ENCODE measurements around the gene SOX9. TPM values are rescaled to one million over a fixed set of nuclear protein-coding genes. Genes with fewer than 3 reads are reported as not detected.

SOX9 gene
- total and polyA plus RNA-seq, 3 donors from 2014 or later = 80.0 to 240 (median 166) TPM

DNA sequence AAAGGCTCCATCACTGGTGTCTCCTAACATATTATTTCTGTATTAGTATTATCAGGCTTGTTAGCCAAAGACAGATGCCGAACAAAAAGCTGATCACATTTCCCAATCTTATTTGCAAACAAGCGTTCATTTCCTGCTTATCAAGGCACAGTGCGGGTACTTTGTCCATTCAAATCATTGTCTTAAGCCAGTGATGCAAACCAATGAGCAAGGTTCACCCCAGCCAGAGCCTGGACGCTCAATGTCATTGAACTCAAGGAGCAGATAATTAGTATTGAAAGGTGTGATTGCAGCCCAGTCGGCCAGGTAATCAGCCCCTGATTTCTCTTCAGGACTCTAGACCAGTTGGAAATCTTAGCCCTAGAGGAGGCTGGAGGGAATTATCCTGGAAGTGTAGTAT, 20.4 kb upstream of the SOX9 start:
- Histone ChIP-seq H3K9me3 (no peaks in the 10 kb centered on the region), H3K27ac (peak overlapping the region in 1 of 2 donors; percentile 57), H3K4me3 (no peak overlapping the region), H3K36me3 (ENCODE audit: low read depth, missing control alignments) (no peaks in the 10 kb centered on the region), H3K4me1 (peaks cover 28% of the 10 kb centered on the region), H3K27me3 (no peaks in the 10 kb centered on the region)
- intact Hi-C loops (cut with DNase I; ENCODE audit: low total_unique reads) = no loop called here
- TF ChIP-seq, protein P1, sequence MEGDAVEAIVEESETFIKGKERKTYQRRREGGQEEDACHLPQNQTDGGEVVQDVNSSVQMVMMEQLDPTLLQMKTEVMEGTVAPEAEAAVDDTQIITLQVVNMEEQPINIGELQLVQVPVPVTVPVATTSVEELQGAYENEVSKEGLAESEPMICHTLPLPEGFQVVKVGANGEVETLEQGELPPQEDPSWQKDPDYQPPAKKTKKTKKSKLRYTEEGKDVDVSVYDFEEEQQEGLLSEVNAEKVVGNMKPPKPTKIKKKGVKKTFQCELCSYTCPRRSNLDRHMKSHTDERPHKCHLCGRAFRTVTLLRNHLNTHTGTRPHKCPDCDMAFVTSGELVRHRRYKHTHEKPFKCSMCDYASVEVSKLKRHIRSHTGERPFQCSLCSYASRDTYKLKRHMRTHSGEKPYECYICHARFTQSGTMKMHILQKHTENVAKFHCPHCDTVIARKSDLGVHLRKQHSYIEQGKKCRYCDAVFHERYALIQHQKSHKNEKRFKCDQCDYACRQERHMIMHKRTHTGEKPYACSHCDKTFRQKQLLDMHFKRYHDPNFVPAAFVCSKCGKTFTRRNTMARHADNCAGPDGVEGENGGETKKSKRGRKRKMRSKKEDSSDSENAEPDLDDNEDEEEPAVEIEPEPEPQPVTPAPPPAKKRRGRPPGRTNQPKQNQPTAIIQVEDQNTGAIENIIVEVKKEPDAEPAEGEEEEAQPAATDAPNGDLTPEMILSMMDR (IDR thresholded peaks at IDR 0.05) = peak in 1 of 3 experiments; percentile 2
- no peak for TF ChIP-seq POLR2A (IDR thresholded peaks at IDR 0.05)
- no peak for DNase-seq
- WGBS, 2 donors = 60 to 81% methylated on average over 5 of the region's 5 CpGs

DNA sequence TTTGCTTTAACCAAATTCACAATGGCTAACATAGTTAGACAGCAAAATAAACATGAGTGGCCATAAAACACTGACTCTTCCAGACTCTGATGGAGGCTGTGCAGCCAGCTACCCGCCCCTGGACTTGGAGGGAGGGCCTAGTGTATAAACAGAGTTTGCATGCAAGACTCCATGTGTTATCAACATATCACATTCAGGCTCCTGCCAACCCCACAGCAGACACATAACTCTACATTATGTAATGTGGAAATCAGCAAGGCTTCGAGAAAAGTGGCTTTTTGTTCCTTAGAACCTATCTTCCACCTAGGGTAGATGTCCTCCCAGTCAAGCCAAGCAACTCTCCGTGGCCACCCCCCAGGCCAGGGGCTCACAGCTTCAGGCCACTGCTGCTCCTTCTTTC, 19.3 kb upstream of the SOX9 start:
- TF ChIP-seq, protein P1 (IDR thresholded peaks at IDR 0.05) = no peak
- no peak for TF ChIP-seq POLR2A (IDR thresholded peaks at IDR 0.05)
- Histone ChIP-seq H3K4me3 (no peak overlapping the region), H3K27ac (peak overlapping the region; percentile 42 to 57), H3K4me1 (peaks cover 28% of the 10 kb centered on the region), H3K36me3 (ENCODE audit: low read depth, missing control alignments) (no peaks in the 10 kb centered on the region), H3K27me3 (no peaks in the 10 kb centered on the region), H3K9me3 (no peaks in the 10 kb centered on the region)
- no peak for DNase-seq
- intact Hi-C loops (cut with DNase I; ENCODE audit: low total_unique reads) = no loop called here
- 63 to 67% methylated on average over 3 of the region's 3 CpGs for WGBS, 2 donors

DNA sequence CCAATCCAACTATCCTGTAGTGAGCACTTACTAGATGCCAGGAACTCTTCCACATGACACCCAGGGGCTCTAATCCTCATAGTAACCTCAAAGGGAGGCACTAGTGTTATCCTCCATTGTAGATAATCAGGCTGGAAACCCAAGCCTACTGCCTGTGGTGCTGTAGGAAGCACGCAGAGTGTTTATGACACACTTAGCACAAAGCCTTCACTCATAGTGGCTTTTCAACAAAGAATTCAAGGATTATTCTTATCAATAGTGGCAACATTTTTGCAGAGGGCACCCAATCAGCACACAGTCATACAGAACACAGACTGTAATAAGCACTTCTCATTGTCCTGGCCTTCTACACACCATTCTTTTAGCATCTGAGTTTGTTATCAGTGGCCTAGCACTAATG, 18.5 kb upstream of the SOX9 start:
- Histone ChIP-seq H3K4me3 (no peak overlapping the region), H3K4me1 (peaks cover 28% of the 10 kb centered on the region), H3K36me3 (ENCODE audit: low read depth, missing control alignments) (no peaks in the 10 kb centered on the region), H3K9me3 (no peaks in the 10 kb centered on the region), H3K27me3 (no peaks in the 10 kb centered on the region), H3K27ac (peak overlapping the region; percentile 42 to 68)
- TF ChIP-seq, protein P1 (IDR thresholded peaks at IDR 0.05) = no peak
- TF ChIP-seq POLR2A (IDR thresholded peaks at IDR 0.05) = no peak
- WGBS, 2 donors = 67 to 75% methylated on average over 1 of the region's 1 CpG
- DNase-seq = peak; percentile 80
- intact Hi-C loops (cut with DNase I; ENCODE audit: low total_unique reads) = no loop called here

DNA sequence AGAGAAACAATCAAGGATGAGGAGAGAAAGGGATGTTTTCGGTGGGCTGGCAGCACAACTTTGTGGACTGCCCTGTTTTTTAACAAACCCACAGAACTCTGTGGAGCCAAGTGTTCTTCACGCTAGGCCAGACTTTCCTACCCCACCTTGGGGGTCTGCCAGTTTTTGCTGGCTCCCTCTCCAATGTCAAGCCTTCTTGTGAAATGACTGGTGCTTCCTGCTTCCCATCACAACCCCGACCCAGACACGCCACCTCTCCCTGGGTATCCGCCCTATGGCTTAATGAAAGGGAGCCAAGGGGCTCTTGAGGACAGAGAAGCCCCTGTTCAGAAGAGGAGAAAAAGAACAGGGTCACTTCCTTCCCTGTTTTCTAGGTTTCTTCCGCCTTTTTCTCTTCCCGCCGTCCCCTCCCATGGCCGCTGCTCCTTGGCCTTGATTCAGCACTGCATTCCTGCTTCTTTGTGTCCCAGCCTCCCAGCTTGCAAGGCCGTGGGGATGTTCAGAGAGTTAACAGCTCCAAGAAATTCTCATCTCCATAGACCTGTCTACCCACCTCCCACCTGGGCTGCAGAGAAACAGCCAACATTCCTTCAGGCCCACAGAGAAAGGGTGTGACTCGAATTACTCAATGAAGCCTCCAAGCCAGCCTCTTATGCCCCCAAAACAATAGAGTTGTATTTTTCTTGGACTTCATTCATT, 16.5 kb upstream of the SOX9 start:
- TF ChIP-seq, protein P1 (IDR thresholded peaks at IDR 0.05) = no peak
- no peak for TF ChIP-seq POLR2A (IDR thresholded peaks at IDR 0.05)
- H3K27ac ChIP-seq = peak overlapping the region; percentile 68 to 72
- H3K27me3 ChIP-seq = no peaks in the 10 kb centered on the region
- H3K36me3 ChIP-seq (ENCODE audit: low read depth, missing control alignments) = no peaks in the 10 kb centered on the region
- intact Hi-C loops (cut with DNase I; ENCODE audit: low total_unique reads) = no loop called here
- H3K4me3 ChIP-seq = no peak overlapping the region
- no peaks in the 10 kb centered on the region for H3K9me3 ChIP-seq
- peak; percentile 39 for DNase-seq
- peaks cover 28% of the 10 kb centered on the region for H3K4me1 ChIP-seq
- WGBS, 2 donors = 58 to 60% methylated on average over 11 of the region's 11 CpGs

DNA sequence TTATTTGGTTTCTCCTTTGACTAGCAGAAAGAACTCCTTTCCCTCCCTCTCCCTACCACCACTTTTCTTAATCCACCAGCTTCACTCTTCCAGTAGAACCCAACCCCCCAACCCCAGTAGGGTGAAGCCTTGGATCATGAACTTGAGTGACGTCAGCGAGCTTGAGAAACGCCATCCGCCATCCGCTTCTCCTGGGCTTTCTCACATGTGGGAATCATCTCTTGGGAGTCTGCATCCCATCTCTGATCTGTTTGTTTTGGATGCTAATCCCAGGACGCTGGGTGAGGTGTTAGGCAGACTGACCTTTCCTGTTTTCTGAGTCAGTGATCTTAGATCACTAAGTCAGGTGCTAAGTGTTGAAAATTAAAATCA, 16.0 kb upstream of the SOX9 start:
- H3K9me3 ChIP-seq = no peaks in the 10 kb centered on the region
- 79% methylated on average over 6 of the region's 6 CpGs for WGBS, 2 donors
- no peak for DNase-seq

More for the DNA sequence above, 16.0 kb upstream of the SOX9 start:
- H3K4me3 ChIP-seq = no peak overlapping the region
- no peak for TF ChIP-seq POLR2A (IDR thresholded peaks at IDR 0.05)
- TF ChIP-seq, protein P1 (IDR thresholded peaks at IDR 0.05) = no peak
- intact Hi-C loops (cut with DNase I; ENCODE audit: low total_unique reads) = no loop called here
- H3K36me3 ChIP-seq (ENCODE audit: low read depth, missing control alignments) = no peaks in the 10 kb centered on the region
- no peaks in the 10 kb centered on the region for H3K27me3 ChIP-seq
- peaks cover 28% of the 10 kb centered on the region for H3K4me1 ChIP-seq
- H3K27ac ChIP-seq = peak overlapping the region; percentile 68 to 72

Data from testis (tissue), 3 donors.